Measurements from ENCODE around the gene PCYOX1L. TPM values are rescaled to one million over a fixed set of nuclear protein-coding genes. Genes with fewer than 3 reads are reported as not detected.

PCYOX1L gene
- total and polyA plus RNA-seq, 8 donors, result 2.1 to 13.4 (median 4.1) TPM; not detected in 1

GRCh38 chr5:149403923-149404745 is 46.3 kb downstream of the PCYOX1L start:
- intact Hi-C loops (cut with DNase I; ENCODE audit: low total_unique reads), result no loop called here
- no peaks in the 10 kb centered on the region for H3K27me3 ChIP-seq
- 50 to 65% (median 53%) methylated on average over 15 of the region's 15 CpGs for WGBS, 5 donors
- peak overlapping the region in 4 of 5 donors; percentile 88 to 95 (median 90) for H3K27ac ChIP-seq
- no peak overlapping the region for H3K4me3 ChIP-seq
- peaks cover 0 to 20% (median 0%) of the 10 kb centered on the region in 4 donors for H3K36me3 ChIP-seq
- peaks cover 8 to 21% (median 16%) of the 10 kb centered on the region in 4 donors for H3K4me1 ChIP-seq
- peak in 2 of 3 donors; percentile 17 to 47 for TF ChIP-seq POLR2AphosphoS5 (IDR thresholded peaks at IDR 0.05)
- no peak for TF ChIP-seq EP300 (IDR thresholded peaks at IDR 0.05)
- TF ChIP-seq, protein P1, sequence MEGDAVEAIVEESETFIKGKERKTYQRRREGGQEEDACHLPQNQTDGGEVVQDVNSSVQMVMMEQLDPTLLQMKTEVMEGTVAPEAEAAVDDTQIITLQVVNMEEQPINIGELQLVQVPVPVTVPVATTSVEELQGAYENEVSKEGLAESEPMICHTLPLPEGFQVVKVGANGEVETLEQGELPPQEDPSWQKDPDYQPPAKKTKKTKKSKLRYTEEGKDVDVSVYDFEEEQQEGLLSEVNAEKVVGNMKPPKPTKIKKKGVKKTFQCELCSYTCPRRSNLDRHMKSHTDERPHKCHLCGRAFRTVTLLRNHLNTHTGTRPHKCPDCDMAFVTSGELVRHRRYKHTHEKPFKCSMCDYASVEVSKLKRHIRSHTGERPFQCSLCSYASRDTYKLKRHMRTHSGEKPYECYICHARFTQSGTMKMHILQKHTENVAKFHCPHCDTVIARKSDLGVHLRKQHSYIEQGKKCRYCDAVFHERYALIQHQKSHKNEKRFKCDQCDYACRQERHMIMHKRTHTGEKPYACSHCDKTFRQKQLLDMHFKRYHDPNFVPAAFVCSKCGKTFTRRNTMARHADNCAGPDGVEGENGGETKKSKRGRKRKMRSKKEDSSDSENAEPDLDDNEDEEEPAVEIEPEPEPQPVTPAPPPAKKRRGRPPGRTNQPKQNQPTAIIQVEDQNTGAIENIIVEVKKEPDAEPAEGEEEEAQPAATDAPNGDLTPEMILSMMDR (IDR thresholded peaks at IDR 0.05), result no peak
- TF ChIP-seq POLR2A (IDR thresholded peaks at IDR 0.05), result no peak
- DNase-seq, result peak in 1 of 2 donors; percentile 64
- no peaks in the 10 kb centered on the region for H3K9me3 ChIP-seq

DNA sequence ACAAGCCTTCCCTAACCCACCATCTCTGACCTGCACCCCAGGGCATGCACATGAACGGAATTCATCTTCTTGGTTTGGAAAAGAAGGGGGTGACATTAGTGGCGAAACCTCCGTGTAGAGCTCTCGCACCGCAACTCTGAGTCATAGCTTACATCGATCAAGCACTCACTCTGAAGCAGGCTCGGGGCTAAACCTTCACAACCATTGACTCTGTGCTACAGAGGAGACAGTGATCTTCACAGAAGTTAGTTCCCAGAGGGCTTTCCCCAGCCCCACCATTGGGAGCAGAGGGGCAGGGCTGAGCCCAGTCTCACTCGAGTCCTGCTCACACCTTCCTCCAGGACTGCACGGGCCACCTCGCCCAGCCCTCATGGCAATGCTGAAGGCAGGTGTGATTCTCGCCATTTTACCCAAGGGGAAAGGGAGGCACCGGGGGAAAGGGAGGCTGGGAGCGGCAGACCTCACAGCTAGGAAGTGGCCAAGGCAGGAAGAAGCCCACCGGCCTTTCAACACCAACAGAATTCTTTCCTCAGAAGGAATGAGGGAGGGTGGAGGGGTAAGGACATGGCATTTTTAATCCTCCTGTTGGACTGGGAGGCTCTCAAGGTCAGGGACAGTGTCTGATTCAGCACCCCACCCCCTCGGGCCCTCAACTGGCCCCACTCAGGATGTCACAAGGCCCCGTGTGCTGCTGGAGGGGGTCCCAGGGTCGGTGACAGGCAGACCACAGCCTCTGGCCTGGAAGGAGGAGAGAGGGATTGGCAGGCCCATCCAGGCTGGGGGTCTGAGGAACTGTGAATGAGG is 47.1 kb downstream of the PCYOX1L start:
- DNase-seq, result peak in 1 of 2 donors; percentile 52

GRCh38 chr5:149405550-149406202 is 47.8 kb downstream of the PCYOX1L start:
- 74 to 92% (median 82%) methylated on average over 16 of the region's 16 CpGs for WGBS, 5 donors
- Histone ChIP-seq H3K4me3 (peak overlapping the region in 3 of 4 donors; percentile 4 to 58 (median 12)), H3K4me1 (peaks cover 8 to 21% (median 16%) of the 10 kb centered on the region in 4 donors), H3K27ac (peak overlapping the region; percentile 1 to 95 (median 89)), H3K27me3 (no peaks in the 10 kb centered on the region), H3K36me3 (peaks cover 0 to 36% (median 4%) of the 10 kb centered on the region in 4 donors), H3K9me3 (no peaks in the 10 kb centered on the region)
- intact Hi-C loops (cut with DNase I; ENCODE audit: low total_unique reads), result no loop called here
- TF ChIP-seq POLR2AphosphoS5 (IDR thresholded peaks at IDR 0.05) (no peak), POLR2A (IDR thresholded peaks at IDR 0.05) (no peak), EP300 (IDR thresholded peaks at IDR 0.05) (no peak)
- TF ChIP-seq, protein P1 (IDR thresholded peaks at IDR 0.05), result no peak
- peak in 1 of 2 donors; percentile 28 for DNase-seq

More for the DNA sequence above, 47.1 kb downstream of the PCYOX1L start:
- H3K36me3 ChIP-seq, result peaks cover 0 to 28% (median 3%) of the 10 kb centered on the region in 4 donors
- no peaks in the 10 kb centered on the region for H3K9me3 ChIP-seq
- H3K4me3 ChIP-seq, result peak overlapping the region in 2 of 4 donors; percentile 4 to 58
- TF ChIP-seq POLR2AphosphoS5 (IDR thresholded peaks at IDR 0.05), result peak in 1 of 3 donors; percentile 16
- TF ChIP-seq EP300 (IDR thresholded peaks at IDR 0.05), result no peak
- intact Hi-C loops (cut with DNase I; ENCODE audit: low total_unique reads), result no loop called here
- H3K27me3 ChIP-seq, result no peaks in the 10 kb centered on the region
- H3K4me1 ChIP-seq, result peaks cover 8 to 21% (median 16%) of the 10 kb centered on the region in 4 donors
- 49 to 62% (median 61%) methylated on average over 16 to 17 of the region's 17 CpGs for WGBS, 5 donors
- H3K27ac ChIP-seq, result peak overlapping the region; percentile 1 to 95 (median 89)

DNA sequence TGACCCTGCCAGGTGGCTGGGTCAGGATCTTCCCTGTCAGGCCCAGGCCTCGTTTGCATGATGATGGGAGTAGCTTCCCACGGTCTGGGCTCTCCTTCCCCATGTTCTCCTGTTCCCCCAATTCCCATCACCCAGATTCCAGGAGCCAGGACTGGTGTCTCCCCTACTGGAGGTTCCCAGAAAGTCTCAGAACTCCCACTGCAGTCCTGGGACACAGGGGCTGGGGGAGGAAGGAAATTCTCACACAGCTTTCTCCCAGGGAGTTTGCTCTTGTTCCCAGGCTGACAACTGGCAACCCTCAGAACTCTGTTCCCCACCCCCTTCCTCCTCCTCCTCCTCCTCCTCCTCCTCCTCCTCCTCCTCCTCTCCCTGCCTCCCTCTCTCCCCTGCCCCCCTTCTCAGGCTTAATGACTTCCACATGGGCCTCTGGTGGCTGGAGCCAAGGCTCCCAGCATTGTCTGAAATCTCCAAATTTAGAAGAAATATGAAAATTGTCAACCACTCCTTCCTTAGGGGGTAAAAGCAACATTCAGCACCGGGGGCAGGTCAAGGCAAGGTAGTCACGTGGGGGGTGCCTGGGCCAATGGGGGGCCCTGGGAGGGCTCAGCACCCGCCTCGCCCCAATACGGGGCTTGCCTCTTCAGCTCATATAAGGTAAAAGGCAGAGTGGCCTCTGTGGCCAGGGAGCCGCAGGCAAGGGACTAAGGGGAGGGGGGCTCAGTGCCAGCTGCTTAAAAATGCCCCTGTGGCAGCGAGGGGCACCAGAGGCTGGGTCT is 48.5 kb downstream of the PCYOX1L start:
- WGBS, 5 donors, result 45 to 66% (median 59%) methylated on average over 9 of the region's 9 CpGs
- DNase-seq, result peak in 1 of 2 donors; percentile 89
- Histone ChIP-seq H3K27me3 (no peaks in the 10 kb centered on the region), H3K4me3 (peak overlapping the region; percentile 46 to 63 (median 59)), H3K4me1 (peaks cover 8 to 21% (median 16%) of the 10 kb centered on the region in 4 donors), H3K36me3 (peaks cover 0 to 43% (median 5%) of the 10 kb centered on the region in 4 donors), H3K9me3 (no peaks in the 10 kb centered on the region), H3K27ac (peak overlapping the region; percentile 28 to 95 (median 89))
- intact Hi-C loops (cut with DNase I; ENCODE audit: low total_unique reads), result no loop called here
- TF ChIP-seq EP300 (IDR thresholded peaks at IDR 0.05) (peak; percentile 66), POLR2AphosphoS5 (IDR thresholded peaks at IDR 0.05) (peak; percentile 86 to 92 (median 86)), POLR2A (IDR thresholded peaks at IDR 0.05) (peak in 2 of 4 donors; percentile 70 to 71)
- TF ChIP-seq, protein P1 (IDR thresholded peaks at IDR 0.05), result no peak

Measured in stomach (tissue), 9 donors.